Colonic mucosa (tissue), 4 donors: ENCODE measurements around the gene KRT79. TPM values are rescaled to one million over a fixed set of nuclear protein-coding genes. Genes with fewer than 3 reads are reported as not detected.

Source experiments
- DNase-seq: peaks from one replicate; pipeline ENCODE4 v3.0.0-alpha.2; 2020
- H3K27ac ChIP-seq: fragments of 200-600 bp; one replicate; pipeline ENCODE4 v1.8.0; 2021
- H3K27me3 ChIP-seq: fragments of 200-600 bp; one replicate; pipeline ENCODE4 v1.8.0; 2021
- H3K36me3 ChIP-seq: fragments of 200-600 bp; one replicate; pipeline ENCODE4 v1.8.0; 2021
- H3K4me1 ChIP-seq: fragments of 200-600 bp; one replicate; pipeline ENCODE4 v1.8.0; 2021; ENCODE audit warnings: mild to moderate bottlenecking
- H3K4me3 ChIP-seq: fragments of 200-600 bp; one replicate; pipeline ENCODE4 v1.8.0; 2021
- H3K9ac ChIP-seq, 2 donors: one replicate each; pipeline ENCODE4 v1.7.0; 2013; ENCODE audit warnings: control low read depth in 2 of 2, low read depth in 2 of 2, low read length in 2 of 2
- H3K9me3 ChIP-seq: fragments of 200-600 bp; one replicate; pipeline ENCODE4 v1.8.0; 2021
- intact Hi-C: fragments of 100-400 bp; cut with DNase I; formaldehyde crosslinking; loops from one replicate; pipeline ENCODE4 v1.14.1; 2022
- total RNA-seq, 2 donors: library from RNA; stranded (reverse); fragmentation: NEBNext Ultra II Directional in 1 of 2; extraction: Animal tissue kit (Norgen Biotek cat#: 25700) in 1 of 2; gene quantifications; one replicate each; pipeline ENCODE4 v1.2.1, GENCODE V29; 2021
- TF ChIP-seq, protein P1 (sequence below): fragments of 200-600 bp; IDR thresholded peaks from one replicate; pipeline ENCODE4 v1.8.0; 2022; ENCODE audit warnings: antibody characterized with exemption, mild to moderate bottlenecking
- donor health status: healthy.
- donor health status: DM: no; HTN: no; CAD: no.
- donor health status: DM: no; HTN: no; CAD: no.

The KRT79 gene
- total RNA-seq, 2 donors from 2014 or later, result not detected

DNA sequence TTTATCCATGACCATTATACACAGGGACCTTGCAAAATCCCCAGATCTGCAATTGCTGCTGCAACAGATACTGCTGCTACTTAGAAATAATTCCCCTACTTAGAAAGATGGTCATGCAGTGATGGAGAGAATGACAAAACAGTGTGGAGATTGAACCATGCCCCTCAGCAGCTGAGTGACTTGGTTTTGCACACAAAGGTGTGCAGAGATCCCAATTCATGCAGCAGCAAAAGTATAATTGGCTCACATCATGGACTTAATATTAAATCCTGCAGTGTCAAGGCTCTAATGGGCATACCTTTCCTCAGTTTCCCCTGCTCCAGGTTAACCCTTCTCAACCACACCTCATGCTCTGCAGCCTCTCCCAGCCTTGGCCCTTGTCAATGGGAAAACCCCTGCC, 17.7 kb upstream of the KRT79 start:
- no peaks in the 10 kb centered on the region for H3K4me1 ChIP-seq
- no peaks in the 10 kb centered on the region for H3K36me3 ChIP-seq
- no peaks in the 10 kb centered on the region for H3K9me3 ChIP-seq
- no peak for DNase-seq
- intact Hi-C loops, result no loop called here
- no peak overlapping the region for H3K27ac ChIP-seq
- no peak overlapping the region for H3K9ac ChIP-seq
- no peak overlapping the region for H3K4me3 ChIP-seq
- TF ChIP-seq, protein P1, sequence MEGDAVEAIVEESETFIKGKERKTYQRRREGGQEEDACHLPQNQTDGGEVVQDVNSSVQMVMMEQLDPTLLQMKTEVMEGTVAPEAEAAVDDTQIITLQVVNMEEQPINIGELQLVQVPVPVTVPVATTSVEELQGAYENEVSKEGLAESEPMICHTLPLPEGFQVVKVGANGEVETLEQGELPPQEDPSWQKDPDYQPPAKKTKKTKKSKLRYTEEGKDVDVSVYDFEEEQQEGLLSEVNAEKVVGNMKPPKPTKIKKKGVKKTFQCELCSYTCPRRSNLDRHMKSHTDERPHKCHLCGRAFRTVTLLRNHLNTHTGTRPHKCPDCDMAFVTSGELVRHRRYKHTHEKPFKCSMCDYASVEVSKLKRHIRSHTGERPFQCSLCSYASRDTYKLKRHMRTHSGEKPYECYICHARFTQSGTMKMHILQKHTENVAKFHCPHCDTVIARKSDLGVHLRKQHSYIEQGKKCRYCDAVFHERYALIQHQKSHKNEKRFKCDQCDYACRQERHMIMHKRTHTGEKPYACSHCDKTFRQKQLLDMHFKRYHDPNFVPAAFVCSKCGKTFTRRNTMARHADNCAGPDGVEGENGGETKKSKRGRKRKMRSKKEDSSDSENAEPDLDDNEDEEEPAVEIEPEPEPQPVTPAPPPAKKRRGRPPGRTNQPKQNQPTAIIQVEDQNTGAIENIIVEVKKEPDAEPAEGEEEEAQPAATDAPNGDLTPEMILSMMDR, result no peak
- H3K27me3 ChIP-seq, result no peaks in the 10 kb centered on the region

DNA sequence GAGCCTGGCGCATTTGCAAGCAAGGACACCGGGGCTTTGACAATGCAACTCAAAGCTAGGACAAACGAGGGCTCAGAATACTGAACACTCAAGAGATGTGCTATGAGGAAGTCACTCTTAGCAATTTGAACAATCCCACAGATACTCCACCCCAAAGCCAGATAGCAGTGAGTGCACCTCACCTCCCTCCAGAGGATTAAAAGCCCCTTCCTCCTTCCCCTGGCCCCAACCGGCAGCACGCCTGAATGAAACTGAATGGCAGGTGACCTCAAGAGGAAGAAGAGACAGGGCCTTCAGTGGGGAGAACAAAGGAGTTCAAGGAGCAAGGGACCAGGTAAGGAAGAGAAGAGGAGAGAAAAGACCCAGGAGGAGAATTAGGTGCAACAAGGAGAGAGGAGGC, 16.6 kb upstream of the KRT79 start:
- intact Hi-C loops, result no loop called here
- no peak for DNase-seq
- no peaks in the 10 kb centered on the region for H3K36me3 ChIP-seq
- no peak overlapping the region for H3K9ac ChIP-seq
- no peaks in the 10 kb centered on the region for H3K9me3 ChIP-seq
- no peaks in the 10 kb centered on the region for H3K4me1 ChIP-seq
- no peak overlapping the region for H3K27ac ChIP-seq
- no peaks in the 10 kb centered on the region for H3K27me3 ChIP-seq
- TF ChIP-seq, protein P1, result no peak
- H3K4me3 ChIP-seq, result no peak overlapping the region

DNA sequence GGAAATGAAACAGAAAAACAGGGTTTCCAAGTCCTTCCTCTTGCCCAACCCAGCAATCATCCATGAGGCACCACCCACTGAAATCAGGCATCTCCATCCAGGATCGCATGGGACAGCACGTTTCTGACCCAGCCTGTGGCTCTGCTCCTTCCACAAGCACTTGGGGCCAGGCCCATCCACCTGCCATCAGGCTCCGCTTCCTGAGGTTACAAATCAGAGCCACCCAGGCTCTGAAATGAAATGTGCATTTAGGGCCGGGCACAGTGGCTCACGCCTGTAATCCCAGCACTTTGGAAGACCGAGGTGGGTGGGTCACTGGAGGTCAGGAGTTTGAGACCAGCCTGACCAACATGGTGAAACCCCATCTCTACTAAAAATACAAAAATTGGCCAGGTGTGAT, 15.4 kb upstream of the KRT79 start:
- intact Hi-C loops, result no loop called here
- Histone ChIP-seq H3K4me1 (no peaks in the 10 kb centered on the region), H3K36me3 (no peaks in the 10 kb centered on the region), H3K27me3 (no peaks in the 10 kb centered on the region), H3K27ac (no peak overlapping the region), H3K4me3 (no peak overlapping the region), H3K9ac (no peak overlapping the region), H3K9me3 (no peaks in the 10 kb centered on the region)
- DNase-seq, result no peak
- TF ChIP-seq, protein P1, result no peak

DNA sequence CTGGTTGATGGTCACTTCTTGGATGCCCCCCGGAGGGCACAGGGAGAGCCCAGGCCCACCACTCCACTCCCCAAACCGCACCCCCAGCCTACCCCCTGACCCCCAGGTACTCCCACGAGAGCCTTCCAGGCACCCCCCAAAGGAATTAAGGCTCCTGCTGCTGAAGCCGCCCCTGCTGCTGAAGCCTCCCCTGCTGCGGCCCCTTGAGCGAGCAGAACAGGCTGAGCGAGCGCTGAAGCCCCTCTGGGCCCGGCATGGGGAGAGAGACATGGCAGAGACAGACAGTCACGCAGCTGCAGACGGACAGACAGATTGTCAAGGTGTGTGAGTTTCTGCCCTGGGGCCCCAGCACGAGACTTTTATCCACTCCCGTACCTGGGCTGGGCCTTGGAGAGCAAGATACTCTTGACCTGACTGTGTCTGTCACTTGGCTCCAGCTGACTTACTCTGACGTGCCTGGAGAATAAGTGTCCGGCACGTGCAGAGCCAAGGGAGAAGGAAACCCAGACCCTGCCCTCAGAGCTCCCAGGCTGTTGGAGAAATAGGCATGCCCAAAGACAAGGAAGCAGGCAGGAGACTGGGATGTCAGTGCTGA, 14.6 kb upstream of the KRT79 start, which contains the start of gene KRT78:
KRT78 (minus strand) TSS at position 334 of the 595 bp plus-strand sequence; CDS start at position 270, 64 bp downstream.
- TF ChIP-seq, protein P1, result no peak
- Histone ChIP-seq H3K4me1 (no peaks in the 10 kb centered on the region), H3K27me3 (no peaks in the 10 kb centered on the region), H3K27ac (no peak within 1 kb of the TSS), H3K4me3 (no peak within 1 kb of the TSS), H3K9ac (no peak within 1 kb of the TSS), H3K36me3 (no peaks in the 10 kb centered on the region), H3K9me3 (no peaks in the 10 kb centered on the region)
- intact Hi-C loops, result no loop called here
- DNase-seq, result no peak

DNA sequence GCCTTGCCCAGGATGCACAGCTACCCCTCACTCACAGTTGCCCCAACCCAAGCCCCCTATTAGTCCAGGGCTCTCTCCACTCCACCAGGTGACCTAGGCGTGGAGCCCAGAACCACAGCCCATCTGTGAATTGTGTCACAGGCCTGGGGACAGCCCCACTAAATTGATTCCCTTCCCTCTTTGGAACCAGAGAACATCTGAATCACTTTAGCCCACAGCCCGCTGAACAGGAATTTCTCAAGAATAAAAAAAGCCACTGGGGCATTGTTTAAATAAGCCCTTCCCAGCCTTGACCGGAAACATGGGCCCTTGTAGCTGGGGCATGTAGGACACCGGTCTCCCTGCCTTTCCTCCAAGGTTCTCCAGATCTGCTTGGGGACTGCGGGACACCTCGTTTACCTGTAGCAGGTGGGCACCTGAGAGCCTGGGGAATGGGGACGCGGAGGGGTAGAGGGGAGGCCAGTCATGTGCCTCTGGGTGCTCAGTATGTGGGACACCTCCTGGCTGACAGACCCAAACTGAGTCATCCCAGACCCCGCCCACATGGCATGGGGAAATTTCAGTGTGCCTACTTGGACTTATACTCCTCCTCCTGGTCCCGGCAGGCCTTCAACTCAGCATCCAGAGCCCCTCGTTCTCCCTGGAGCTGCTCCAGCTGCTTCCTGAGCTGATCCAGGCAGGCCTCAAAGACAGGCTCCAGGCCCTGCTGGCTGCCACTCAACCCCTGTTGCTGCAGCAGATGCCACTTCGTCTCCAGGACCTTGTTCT, 13.4 kb upstream of the KRT79 start:
- Histone ChIP-seq H3K36me3 (no peaks in the 10 kb centered on the region), H3K27me3 (no peaks in the 10 kb centered on the region), H3K9ac (no peak overlapping the region), H3K9me3 (no peaks in the 10 kb centered on the region), H3K4me1 (no peaks in the 10 kb centered on the region), H3K27ac (no peak overlapping the region), H3K4me3 (no peak overlapping the region)
- TF ChIP-seq, protein P1, result no peak
- intact Hi-C loops, result no loop called here
- no peak for DNase-seq
